ENCODE measurements around the gene MARCKS. TPM values are rescaled to one million over a fixed set of nuclear protein-coding genes. Genes with fewer than 3 reads are reported as not detected.
A peak's percentile ranks its signal among the peaks of the same experiment; 100 is the strongest.

The MARCKS gene
- polyA plus RNA-seq, 1 of the 3 experiments (the other 2 are of a cell fraction), result 61.4 TPM

DNA sequence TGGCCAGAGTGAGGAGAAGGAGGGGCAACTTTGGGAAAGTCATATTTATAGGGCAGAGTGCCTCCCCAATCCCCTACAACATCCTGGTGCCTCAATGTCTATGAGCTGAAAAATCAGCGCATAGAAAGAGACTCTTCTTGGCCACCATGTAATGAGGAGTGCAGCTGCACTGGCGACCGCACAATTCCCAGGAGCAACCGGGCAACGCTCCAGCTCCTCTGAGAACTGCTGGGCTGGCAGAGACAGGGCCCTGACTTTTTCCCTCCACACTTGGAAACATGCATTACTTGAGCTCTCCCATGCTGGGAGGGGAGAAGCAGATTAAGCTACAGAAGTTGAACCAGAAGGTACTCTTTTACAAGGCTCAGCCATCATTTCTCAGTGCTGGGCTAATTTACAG lies 31.4 kb upstream of the MARCKS start:
- peak overlapping the region in 1 of 2 experiments; percentile 21; a peak in 1 of 4 replicates for H3K27ac ChIP-seq (ENCODE audit: low read depth in 2 of 2, low read length in 1 of 2)
- H3K27me3 ChIP-seq (ENCODE audit: insufficient read depth), result no peaks in the 10 kb centered on the region
- H4K20me1 ChIP-seq (ENCODE audit: insufficient read depth), result no peaks in the 10 kb centered on the region
- TF ChIP-seq RFX5 (IDR thresholded peaks at IDR 0.05; ENCODE audit: low read length) (no peak), NFIC (IDR thresholded peaks at IDR 0.05; ENCODE audit: borderline replicate concordance) (peak; percentile 69), SMC3 (IDR thresholded peaks at IDR 0.05; ENCODE audit: low read depth, low read length) (peak; percentile 10; the same call in 1 of the 2 replicates), EP300 (IDR thresholded peaks at IDR 0.05; ENCODE audit: borderline replicate concordance in 1 of 2, low read depth in 1 of 2, low read length in 1 of 2) (no peak), JUND (IDR thresholded peaks at IDR 0.05) (no peak), TCF12 (IDR thresholded peaks at IDR 0.05) (peak; percentile 53; the same call in 1 of the 2 replicates)
- peak; percentile 11 for DNase-seq
- H3K36me3 ChIP-seq (replicated peaks in 1 of 2; ENCODE audit: control insufficient read depth in 1 of 2, insufficient read depth in 2 of 2, low read length in 1 of 2), result no peaks in the 10 kb centered on the region
- 69% methylated on average over 5 of the region's 5 CpGs for WGBS (ENCODE audit: low lambda C conversion rate)
- ChIA-PET POLR2A (interaction anchor here (0.6 kb wide), 1 partner anchor 240 kb away, joined by 3 read pairs; no protein-coding TSS in a partner anchor), CTCF (interaction anchor here (0.7 kb wide), 1 partner anchor 50 kb away, joined by 3 read pairs; no protein-coding TSS in a partner anchor)
- no peak overlapping the region for H3K9ac ChIP-seq
- H3K4me1 ChIP-seq (ENCODE audit: control insufficient read depth in 1 of 2, insufficient read depth in 2 of 2, low read depth in 1 of 2, low read length in 1 of 2), result peaks cover 0 to 4% of the 10 kb centered on the region in 2 experiments; a peak in 1 of 4 replicates
- H3K4me3 ChIP-seq (ENCODE audit: low read depth in 2 of 2, low read length in 1 of 2), result no peak overlapping the region
- H3K9me2 ChIP-seq, result no peaks in the 10 kb centered on the region
- no peaks in the 10 kb centered on the region for H3K79me2 ChIP-seq (ENCODE audit: insufficient read depth)
- H3K9me3 ChIP-seq, result no peaks in the 10 kb centered on the region
- peak overlapping the region; percentile 48; the same call in 1 of the 2 replicates for H2AFZ ChIP-seq (ENCODE audit: low read depth)
- H3F3A ChIP-seq (replicated peaks; ENCODE audit: insufficient read depth), result no peaks in the 10 kb centered on the region
- peak overlapping the region; percentile 61; the same call in 1 of the 2 replicates for H3K4me2 ChIP-seq

DNA sequence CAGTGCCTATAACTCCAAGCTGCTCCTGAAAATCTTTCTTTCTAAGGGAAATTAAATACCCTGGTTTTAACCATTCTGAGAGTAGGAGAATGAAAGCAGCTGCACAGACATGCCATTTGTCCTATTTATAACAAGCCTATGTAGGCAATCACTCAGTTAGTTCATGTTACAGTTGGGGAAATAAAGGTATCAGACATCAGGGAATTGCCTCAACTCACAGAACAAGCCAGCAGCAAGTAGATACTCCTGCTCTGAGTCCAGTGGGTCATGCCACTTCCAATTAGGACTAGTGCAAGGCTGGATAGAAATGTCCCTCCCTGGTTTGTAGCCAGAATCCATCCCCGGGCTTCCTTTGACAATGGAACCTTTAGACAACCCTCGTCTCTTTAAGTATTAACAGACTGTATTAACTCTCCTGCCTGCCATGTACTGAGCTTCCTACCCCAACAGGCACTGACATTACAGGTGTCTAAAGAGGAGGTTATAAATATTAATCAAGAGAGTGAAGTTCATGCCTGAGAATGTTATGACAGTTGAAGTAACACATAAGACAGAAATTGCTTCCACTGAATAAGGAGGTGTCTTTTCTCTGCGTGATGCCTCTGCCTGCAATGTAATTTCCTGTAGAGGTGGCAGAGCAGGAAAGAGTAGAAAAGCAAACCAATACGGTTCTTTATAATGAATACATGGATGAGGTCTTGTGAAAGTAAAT lies 28.0 kb upstream of the MARCKS start:
- 91% methylated on average over 4 of the region's 4 CpGs for WGBS (ENCODE audit: low lambda C conversion rate)
- H3K9me3 ChIP-seq, result no peaks in the 10 kb centered on the region
- H3K4me1 ChIP-seq (ENCODE audit: control insufficient read depth in 1 of 2, insufficient read depth in 2 of 2, low read depth in 1 of 2, low read length in 1 of 2), result peaks cover 0 to 4% of the 10 kb centered on the region in 2 experiments; a peak in 3 of 4 replicates
- no peaks in the 10 kb centered on the region for H3K9me2 ChIP-seq
- H3K27ac ChIP-seq (ENCODE audit: low read depth in 2 of 2, low read length in 1 of 2), result peak overlapping the region in 1 of 2 experiments; percentile 58; a peak in 1 of 4 replicates
- ChIA-PET POLR2A (no interaction called here), CTCF (no interaction called here)
- H3K4me3 ChIP-seq (ENCODE audit: low read depth in 2 of 2, low read length in 1 of 2), result no peak overlapping the region
- no peaks in the 10 kb centered on the region for H3K79me2 ChIP-seq (ENCODE audit: insufficient read depth)
- no peak for DNase-seq
- peaks cover 13% of the 10 kb centered on the region for H3F3A ChIP-seq (replicated peaks; ENCODE audit: insufficient read depth)
- no peak overlapping the region for H3K9ac ChIP-seq
- H2AFZ ChIP-seq (ENCODE audit: low read depth), result no peak overlapping the region; the same call in 1 of the 2 replicates
- TF ChIP-seq GABPA (IDR thresholded peaks at IDR 0.05; ENCODE audit: low read depth) (no peak), FOSL2 (IDR thresholded peaks at IDR 0.05; ENCODE audit: borderline replicate concordance, low read depth) (no peak)
- no peaks in the 10 kb centered on the region for H3K27me3 ChIP-seq (ENCODE audit: insufficient read depth)
- H3K36me3 ChIP-seq (replicated peaks in 1 of 2; ENCODE audit: control insufficient read depth in 1 of 2, insufficient read depth in 2 of 2, low read length in 1 of 2), result no peaks in the 10 kb centered on the region
- no peaks in the 10 kb centered on the region for H4K20me1 ChIP-seq (ENCODE audit: insufficient read depth)
- H3K4me2 ChIP-seq, result no peak overlapping the region

- peak overlapping the region; percentile 4; the same call in 1 of the 2 replicates for H2AFZ ChIP-seq (ENCODE audit: low read depth)
- H3K79me2 ChIP-seq (ENCODE audit: insufficient read depth), result no peaks in the 10 kb centered on the region
- H3K4me2 ChIP-seq, result no peak overlapping the region
- no peaks in the 10 kb centered on the region for H3K9me3 ChIP-seq
- CTCF ChIA-PET, result interaction anchor here (1.3 kb wide), 1 partner anchor 10 kb away, joined by 3 read pairs; no protein-coding TSS in a partner anchor
- no peaks in the 10 kb centered on the region for H4K20me1 ChIP-seq (ENCODE audit: insufficient read depth)
- peaks cover 0 to 4% of the 10 kb centered on the region in 2 experiments; a peak in 3 of 4 replicates for H3K4me1 ChIP-seq (ENCODE audit: control insufficient read depth in 1 of 2, insufficient read depth in 2 of 2, low read depth in 1 of 2, low read length in 1 of 2)
- H3K36me3 ChIP-seq (replicated peaks in 1 of 2; ENCODE audit: control insufficient read depth in 1 of 2, insufficient read depth in 2 of 2, low read length in 1 of 2), result no peaks in the 10 kb centered on the region
- 82% methylated on average over 1 of the region's 1 CpG for WGBS (ENCODE audit: low lambda C conversion rate)
- POLR2A ChIA-PET, result no interaction called here
- peak overlapping the region in 1 of 2 experiments; percentile 58; a peak in 1 of 4 replicates for H3K27ac ChIP-seq (ENCODE audit: low read depth in 2 of 2, low read length in 1 of 2)
- no peak overlapping the region for H3K9ac ChIP-seq
- H3K9me2 ChIP-seq, result no peaks in the 10 kb centered on the region
- H3K4me3 ChIP-seq (ENCODE audit: low read depth in 2 of 2, low read length in 1 of 2), result no peak overlapping the region
- TF ChIP-seq MXI1 (IDR thresholded peaks at IDR 0.05; ENCODE audit: low read depth, low read length), result no peak
- no peak for TF ChIP-seq YY1 (IDR thresholded peaks at IDR 0.05; ENCODE audit: low read depth)
- TF ChIP-seq SMC3 (IDR thresholded peaks at IDR 0.05; ENCODE audit: low read depth, low read length), result no peak
- no peak for TF ChIP-seq FOSL2 (IDR thresholded peaks at IDR 0.05; ENCODE audit: borderline replicate concordance, low read depth)
- no peak for TF ChIP-seq POLR2AphosphoS5 (IDR thresholded peaks at IDR 0.05; ENCODE audit: low read depth, low read length)
- no peak for DNase-seq
- peaks cover 17% of the 10 kb centered on the region for H3F3A ChIP-seq (replicated peaks; ENCODE audit: insufficient read depth)
- H3K27me3 ChIP-seq (ENCODE audit: insufficient read depth), result no peaks in the 10 kb centered on the region
Observed at GRCh38 chr6:113829696-113830045, 27.5 kb upstream of the MARCKS start.

Data from SK-N-SH (cell line).